SK-N-SH (cell line): ENCODE results near the gene MACROD2. TPM values are rescaled to one million over a fixed set of nuclear protein-coding genes. Genes with fewer than 3 reads are reported as not detected.
A peak's percentile ranks its signal among the peaks of the same experiment; 100 is the strongest.

Experiments
- CTCF ChIA-PET: fragments of 300-600, 350-600 bp; formaldehyde crosslinking; extraction: SDS; loops from one replicate; lab custom pipeline; 2021; lab: Yijun Ruan, JAX
- POLR2A ChIA-PET: fragments of 350-600 bp; sonication (Branson Sonifier 250); formaldehyde crosslinking; extraction: SDS; loops from one replicate; lab custom pipeline; 2020; ENCODE audit warnings: antibody characterized with exemption, inconsistent platforms; lab: Yijun Ruan, JAX
- DNase-seq: peaks from one replicate; pipeline ENCODE4 v3.0.0; 2012
- H2AFZ ChIP-seq: fragments of 200-600 bp; sonication (generic); 2 replicates; pipeline ENCODE4 v1.8.1; 2016; ENCODE audit warnings: antibody characterized with exemption, mild to moderate bottlenecking, low read depth
- H3F3A ChIP-seq: fragments of 200-600 bp; sonication (generic); replicated peaks from 2 replicates; pipeline ENCODE3; 2016; ENCODE audit warnings: antibody characterized with exemption, mild to moderate bottlenecking; ENCODE audit not compliant: insufficient read depth
- H3K27ac ChIP-seq, 2 experiments: fragments of 200-500 bp in 1 of 2; fragments of 200-600 bp in 1 of 2; sonication (Bioruptor generic) in 1 of 2; sonication (generic), shearing (Covaris generic) in 1 of 2; 2 replicates each; pipeline versions ENCODE4 v1.5.1 to v1.6.1; 2014 to 2016; ENCODE audit warnings: low read depth in 2 of 2, inconsistent platforms in 1 of 2, low read length in 1 of 2, mild to moderate bottlenecking in 1 of 2, mixed read lengths in 1 of 2
- H3K27me3 ChIP-seq: fragments of 200-600 bp; sonication (generic), shearing (Covaris generic); 2 replicates; pipeline ENCODE4 v1.6.1; 2016; ENCODE audit warnings: mixed run types; ENCODE audit not compliant: insufficient read depth
- H3K36me3 ChIP-seq, 2 experiments: fragments of 200-500 bp in 1 of 2; fragments of 200-600 bp in 1 of 2; sonication (Bioruptor generic) in 1 of 2; sonication (generic) in 1 of 2; replicated peaks in 1 of 2; 2 replicates each; pipeline versions ENCODE3 to v1.5.1; 2014 to 2016; ENCODE audit warnings: low read length in 1 of 2, mild to moderate bottlenecking in 1 of 2; ENCODE audit not compliant: insufficient read depth in 2 of 2, control insufficient read depth in 1 of 2
- H3K4me1 ChIP-seq, 2 experiments: fragments of 200-500 bp in 1 of 2; fragments of 200-600 bp in 1 of 2; sonication (Bioruptor generic) in 1 of 2; sonication (generic), shearing (Covaris generic) in 1 of 2; 2 replicates each; pipeline versions ENCODE4 v1.5.1 to v1.6.1; 2014 to 2016; ENCODE audit warnings: low read depth in 1 of 2, low read length in 1 of 2, mixed run types in 1 of 2; ENCODE audit not compliant: insufficient read depth in 2 of 2, control insufficient read depth in 1 of 2
- H3K4me2 ChIP-seq: fragments of 200-600 bp; sonication (generic), shearing (Covaris generic); 2 replicates; pipeline ENCODE4 v1.6.1; 2017; ENCODE audit warnings: mixed run types
- H3K4me3 ChIP-seq, 2 experiments: fragments of 200-500 bp in 1 of 2; fragments of 200-600 bp in 1 of 2; sonication (Bioruptor generic) in 1 of 2; sonication (generic), shearing (Covaris generic) in 1 of 2; 2 replicates each; pipeline versions ENCODE4 v1.5.1 to v1.8.1; 2014 to 2016; ENCODE audit warnings: low read depth in 2 of 2, inconsistent platforms in 1 of 2, low read length in 1 of 2, mild to moderate bottlenecking in 1 of 2, mixed read lengths in 1 of 2, moderate library complexity in 1 of 2
- H3K79me2 ChIP-seq: fragments of 200-600 bp; sonication (generic); 2 replicates; pipeline ENCODE4 v1.8.1; 2017; ENCODE audit warnings: mild to moderate bottlenecking; ENCODE audit not compliant: insufficient read depth
- H3K9ac ChIP-seq: fragments of 200-600 bp; sonication (generic); 2 replicates; pipeline ENCODE4 v1.6.1; 2017; ENCODE audit warnings: mixed run types
- H3K9me2 ChIP-seq: fragments of 200-600 bp; sonication (generic); 2 replicates; pipeline ENCODE4 v1.6.1; 2017; ENCODE audit warnings: mixed run types
- H3K9me3 ChIP-seq: fragments of 200-600 bp; sonication (generic); 2 replicates; pipeline ENCODE4 v1.6.1; 2017; ENCODE audit warnings: mixed run types, mild to moderate bottlenecking, moderate library complexity
- H4K20me1 ChIP-seq: fragments of 200-600 bp; sonication (generic); 2 replicates; pipeline ENCODE4 v1.6.1; 2017; ENCODE audit warnings: mild to moderate bottlenecking, mixed run types; ENCODE audit not compliant: insufficient read depth
- EZH2phosphoT487 ChIP-seq: fragments of 200-600 bp; sonication (generic); IDR thresholded peaks from 2 replicates; pipeline ENCODE4 v1.6.1; 2017; ENCODE audit warnings: low read depth, mixed run types, mild to moderate bottlenecking, antibody characterized with exemption, moderate library complexity, borderline replicate concordance
- RAD21 ChIP-seq: IDR thresholded peaks from 2 replicates; pipeline ENCODE4 v1.6.1; 2012; ENCODE audit warnings: mild to moderate bottlenecking, low read length
- SMC3 ChIP-seq: IDR thresholded peaks from 2 replicates; pipeline ENCODE4 v1.6.1; 2012; ENCODE audit warnings: low read depth, low read length, improper control_type of control experiment
- WGBS: methylation state at CpG from one replicate; pipeline ENCODE4 v1.1.6; 2017; ENCODE audit warnings: low lambda C conversion rate; 5-methylcytosine and 5-hydroxymethylcytosine counted together
- polyA plus RNA-seq, 3 experiments: library from polyadenylated mRNA; depleted of rRNA; stranded (reverse); fragments of >200 nt; gene quantifications; 2 replicates each; pipeline ENCODE4 v1.2.3, GENCODE V29; 2012
- TF ChIP-seq, protein P1 (sequence below): IDR thresholded peaks from 2 replicates; pipeline ENCODE4 v1.6.1; 2012; ENCODE audit warnings: mild to moderate bottlenecking, low read depth, low read length, moderate library complexity
- TF ChIP-seq, protein P2 (sequence below): fragments of 200-600 bp; sonication (generic); IDR thresholded peaks from 2 replicates; pipeline ENCODE4 v1.6.1; 2017; ENCODE audit warnings: antibody characterized with exemption, mild to moderate bottlenecking, moderate library complexity

MACROD2 gene
- polyA plus RNA-seq, 1 of the 3 experiments (the other 2 are of a cell fraction), result 0.33 TPM

DNA sequence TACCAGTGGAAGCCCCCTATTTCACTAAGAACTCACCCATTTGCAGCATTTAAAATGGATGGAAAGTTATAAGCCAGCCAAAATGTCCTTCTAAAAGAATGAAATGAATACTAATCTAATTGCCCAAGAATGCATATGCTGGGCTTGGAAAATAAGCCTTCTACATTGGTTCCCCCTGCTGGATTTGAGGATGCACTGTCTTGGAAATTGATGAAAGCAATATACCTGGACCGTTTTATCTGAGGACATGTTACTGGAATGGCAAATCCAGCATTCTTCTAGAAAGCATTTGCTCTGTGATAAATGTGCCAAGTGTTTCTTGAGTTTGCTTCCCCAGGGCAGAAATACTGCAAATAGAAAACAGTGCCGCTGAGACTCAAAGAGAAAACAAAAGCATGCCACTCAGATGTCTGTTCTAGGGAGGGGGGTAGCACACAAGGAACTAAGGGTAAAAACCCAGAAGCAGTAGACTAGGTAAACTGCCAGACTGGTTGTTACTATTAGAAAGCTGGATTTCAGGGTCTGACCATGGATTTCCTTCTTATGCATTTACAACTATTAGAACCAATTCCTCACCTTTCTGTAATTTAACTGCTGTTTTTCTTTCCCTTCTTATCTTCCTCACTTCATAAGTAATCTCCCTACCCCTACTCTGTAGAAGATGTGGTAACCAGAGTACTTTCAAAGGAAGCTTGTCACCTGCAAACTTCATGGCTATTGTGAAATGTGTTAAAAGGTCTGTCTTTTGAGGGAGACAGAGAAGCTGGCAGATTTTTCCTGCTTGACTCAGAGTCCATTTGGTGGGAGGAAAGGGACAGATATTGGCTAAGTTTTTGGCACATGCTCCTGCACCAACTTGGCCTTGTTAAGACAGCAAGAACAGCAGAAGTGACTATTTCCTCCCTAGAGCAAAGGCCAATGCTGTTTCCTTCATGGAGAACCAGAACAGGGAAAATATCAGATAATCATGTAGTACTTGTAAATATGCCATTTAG lies 1935.3 kb downstream of the MACROD2 start:
- DNase-seq, result peak; percentile 39

DNA sequence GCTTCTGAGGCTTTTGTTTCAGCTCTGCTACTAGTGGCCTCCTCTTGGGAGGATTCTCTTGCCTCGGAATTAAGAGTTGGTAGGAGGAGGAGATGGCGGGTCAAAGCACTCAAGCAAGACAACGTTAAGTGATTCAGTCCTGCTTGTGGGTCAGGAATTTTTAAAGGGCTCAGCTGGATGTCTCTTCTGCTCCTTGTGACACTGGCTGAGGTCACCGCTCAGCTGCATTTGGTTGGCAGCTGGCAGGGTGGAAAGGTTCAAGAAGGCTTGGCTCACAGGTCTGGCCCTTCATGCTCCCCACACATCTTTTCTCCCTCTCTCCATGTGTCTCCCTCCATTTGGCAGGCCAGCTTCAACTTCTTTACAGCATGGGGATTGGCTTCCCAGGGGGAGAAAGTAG lies 1936.6 kb downstream of the MACROD2 start:
- no peaks in the 10 kb centered on the region for H3K79me2 ChIP-seq
- ChIA-PET CTCF (interaction anchor here (1.6 kb wide), 1 partner anchor 12 kb away, joined by 3 read pairs; no protein-coding TSS in a partner anchor), POLR2A (no interaction called here)
- no peak overlapping the region for H3K4me3 ChIP-seq
- no peak overlapping the region for H3K9ac ChIP-seq
- TF ChIP-seq, protein P1, sequence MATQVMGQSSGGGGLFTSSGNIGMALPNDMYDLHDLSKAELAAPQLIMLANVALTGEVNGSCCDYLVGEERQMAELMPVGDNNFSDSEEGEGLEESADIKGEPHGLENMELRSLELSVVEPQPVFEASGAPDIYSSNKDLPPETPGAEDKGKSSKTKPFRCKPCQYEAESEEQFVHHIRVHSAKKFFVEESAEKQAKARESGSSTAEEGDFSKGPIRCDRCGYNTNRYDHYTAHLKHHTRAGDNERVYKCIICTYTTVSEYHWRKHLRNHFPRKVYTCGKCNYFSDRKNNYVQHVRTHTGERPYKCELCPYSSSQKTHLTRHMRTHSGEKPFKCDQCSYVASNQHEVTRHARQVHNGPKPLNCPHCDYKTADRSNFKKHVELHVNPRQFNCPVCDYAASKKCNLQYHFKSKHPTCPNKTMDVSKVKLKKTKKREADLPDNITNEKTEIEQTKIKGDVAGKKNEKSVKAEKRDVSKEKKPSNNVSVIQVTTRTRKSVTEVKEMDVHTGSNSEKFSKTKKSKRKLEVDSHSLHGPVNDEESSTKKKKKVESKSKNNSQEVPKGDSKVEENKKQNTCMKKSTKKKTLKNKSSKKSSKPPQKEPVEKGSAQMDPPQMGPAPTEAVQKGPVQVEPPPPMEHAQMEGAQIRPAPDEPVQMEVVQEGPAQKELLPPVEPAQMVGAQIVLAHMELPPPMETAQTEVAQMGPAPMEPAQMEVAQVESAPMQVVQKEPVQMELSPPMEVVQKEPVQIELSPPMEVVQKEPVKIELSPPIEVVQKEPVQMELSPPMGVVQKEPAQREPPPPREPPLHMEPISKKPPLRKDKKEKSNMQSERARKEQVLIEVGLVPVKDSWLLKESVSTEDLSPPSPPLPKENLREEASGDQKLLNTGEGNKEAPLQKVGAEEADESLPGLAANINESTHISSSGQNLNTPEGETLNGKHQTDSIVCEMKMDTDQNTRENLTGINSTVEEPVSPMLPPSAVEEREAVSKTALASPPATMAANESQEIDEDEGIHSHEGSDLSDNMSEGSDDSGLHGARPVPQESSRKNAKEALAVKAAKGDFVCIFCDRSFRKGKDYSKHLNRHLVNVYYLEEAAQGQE, result no peak
- no peaks in the 10 kb centered on the region for H3F3A ChIP-seq
- no peaks in the 10 kb centered on the region for H3K9me2 ChIP-seq
- H2AFZ ChIP-seq, result no peak overlapping the region
- H3K36me3 ChIP-seq, result no peaks in the 10 kb centered on the region
- H3K4me2 ChIP-seq, result no peak overlapping the region
- H3K4me1 ChIP-seq, result peaks cover 0 to 2% of the 10 kb centered on the region in 2 experiments; a peak in 2 of 4 replicates
- 54% methylated on average over 4 of the region's 4 CpGs for WGBS
- no peaks in the 10 kb centered on the region for H3K27me3 ChIP-seq
- H3K27ac ChIP-seq, result no peak overlapping the region
- no peak for DNase-seq
- no peaks in the 10 kb centered on the region for H3K9me3 ChIP-seq
- H4K20me1 ChIP-seq, result no peaks in the 10 kb centered on the region

More for the DNA sequence above, 1935.3 kb downstream of the MACROD2 start:
- no peaks in the 10 kb centered on the region for H3K9me2 ChIP-seq
- no peaks in the 10 kb centered on the region for H3K27me3 ChIP-seq
- ChIA-PET POLR2A (no interaction called here), CTCF (interaction anchor here (0.6 to 1.7 kb wide), 12 partner anchors 10 to 1593 kb away, joined by 3 to 6 read pairs (median 3); partner anchors contain the start of gene FLRT3)
- H3F3A ChIP-seq, result no peaks in the 10 kb centered on the region
- H3K27ac ChIP-seq, result no peak overlapping the region
- no peaks in the 10 kb centered on the region for H4K20me1 ChIP-seq
- no peaks in the 10 kb centered on the region for H3K9me3 ChIP-seq
- no peak overlapping the region for H3K4me2 ChIP-seq
- WGBS, result 2% methylated on average over 2 of the region's 2 CpGs
- no peak overlapping the region for H3K9ac ChIP-seq
- TF ChIP-seq EZH2phosphoT487, result no peak
- TF ChIP-seq RAD21, result peak; percentile 88
- TF ChIP-seq, protein P2, sequence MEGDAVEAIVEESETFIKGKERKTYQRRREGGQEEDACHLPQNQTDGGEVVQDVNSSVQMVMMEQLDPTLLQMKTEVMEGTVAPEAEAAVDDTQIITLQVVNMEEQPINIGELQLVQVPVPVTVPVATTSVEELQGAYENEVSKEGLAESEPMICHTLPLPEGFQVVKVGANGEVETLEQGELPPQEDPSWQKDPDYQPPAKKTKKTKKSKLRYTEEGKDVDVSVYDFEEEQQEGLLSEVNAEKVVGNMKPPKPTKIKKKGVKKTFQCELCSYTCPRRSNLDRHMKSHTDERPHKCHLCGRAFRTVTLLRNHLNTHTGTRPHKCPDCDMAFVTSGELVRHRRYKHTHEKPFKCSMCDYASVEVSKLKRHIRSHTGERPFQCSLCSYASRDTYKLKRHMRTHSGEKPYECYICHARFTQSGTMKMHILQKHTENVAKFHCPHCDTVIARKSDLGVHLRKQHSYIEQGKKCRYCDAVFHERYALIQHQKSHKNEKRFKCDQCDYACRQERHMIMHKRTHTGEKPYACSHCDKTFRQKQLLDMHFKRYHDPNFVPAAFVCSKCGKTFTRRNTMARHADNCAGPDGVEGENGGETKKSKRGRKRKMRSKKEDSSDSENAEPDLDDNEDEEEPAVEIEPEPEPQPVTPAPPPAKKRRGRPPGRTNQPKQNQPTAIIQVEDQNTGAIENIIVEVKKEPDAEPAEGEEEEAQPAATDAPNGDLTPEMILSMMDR, result peak; percentile 72
- TF ChIP-seq SMC3, result peak; percentile 70
- TF ChIP-seq, protein P1, result no peak
- H3K4me1 ChIP-seq, result peaks cover 0 to 2% of the 10 kb centered on the region in 2 experiments; a peak in 2 of 4 replicates
- no peak overlapping the region; a peak in 1 of 4 replicates for H3K4me3 ChIP-seq
- no peaks in the 10 kb centered on the region for H3K36me3 ChIP-seq
- H2AFZ ChIP-seq, result no peak overlapping the region
- no peaks in the 10 kb centered on the region for H3K79me2 ChIP-seq
